GM10847 (cell line): ENCODE data around the gene NTF3.

Experiments
- POLR2A ChIP-seq: IDR thresholded peaks from 2 replicates; pipeline ENCODE4 v1.6.1; 2011; ENCODE audit not compliant: insufficient read length; ENCODE audit errors: extremely low read depth

The NTF3 gene

GRCh38 chr12:5506295-5506694, 74.4 kb downstream of the NTF3 start:
- no peak for TF ChIP-seq POLR2A

- no peak for TF ChIP-seq POLR2A
These were observed 74.9 kb downstream of the NTF3 start for GRCh38 chr12:5506821-5507231.

- no peak for TF ChIP-seq POLR2A
These were observed 75.6 kb downstream of the NTF3 start for GRCh38 chr12:5507401-5507935.

GRCh38 chr12:5507944-5508343, 76.0 kb downstream of the NTF3 start:
- no peak for TF ChIP-seq POLR2A

GRCh38 chr12:5509102-5509501, 77.2 kb downstream of the NTF3 start:
- TF ChIP-seq POLR2A, result no peak

GRCh38 chr12:5509557-5509956, 77.6 kb downstream of the NTF3 start:
- TF ChIP-seq POLR2A, result no peak

- TF ChIP-seq POLR2A, result no peak
These were observed 78.4 kb downstream of the NTF3 start for GRCh38 chr12:5510251-5510805.

GRCh38 chr12:5511256-5511643, 79.3 kb downstream of the NTF3 start:
- TF ChIP-seq POLR2A, result no peak

GRCh38 chr12:5511644-5512600, 80.0 kb downstream of the NTF3 start:
- no peak for TF ChIP-seq POLR2A

- no peak for TF ChIP-seq POLR2A
These were observed 80.7 kb downstream of the NTF3 start for GRCh38 chr12:5512601-5512970.

GRCh38 chr12:5513406-5513805, 81.5 kb downstream of the NTF3 start:
- no peak for TF ChIP-seq POLR2A

- no peak for TF ChIP-seq POLR2A
These were observed 82.1 kb downstream of the NTF3 start for GRCh38 chr12:5514016-5514415.

- TF ChIP-seq POLR2A, result no peak
These were observed 82.6 kb downstream of the NTF3 start for GRCh38 chr12:5514545-5514944.

GRCh38 chr12:5515458-5515857, 83.5 kb downstream of the NTF3 start:
- TF ChIP-seq POLR2A, result no peak

GRCh38 chr12:5516371-5517241, 84.7 kb downstream of the NTF3 start:
- no peak for TF ChIP-seq POLR2A
